Mucosa of descending colon (tissue), 3 donors: ENCODE measurements around the gene ARHGEF5. TPM values are rescaled to one million over a fixed set of nuclear protein-coding genes. Genes with fewer than 3 reads are reported as not detected.
"Not testable (repeated sequence)": the region's sequence is repeated elsewhere in the genome, so short reads cannot be mapped to it uniquely, and the experiment has no call there.

Source experiments
- ATAC-seq: fragments of 200-7000 bp; cut with Tn5 transposase; one replicate; pipeline ENCODE4 v1.9.1; 2020; ENCODE audit warnings: mild to moderate bottlenecking, moderate library complexity
- DNase-seq, 3 donors: peaks; one replicate each; pipeline ENCODE4 v3.0.0-alpha.2; 2020
- H3K36me3 ChIP-seq: fragments of 200-600 bp; one replicate; pipeline ENCODE4 v1.8.0; 2021; ENCODE audit warnings: low read depth, mild to moderate bottlenecking
- H3K4me1 ChIP-seq: fragments of 200-600 bp; one replicate; pipeline ENCODE4 v1.8.0; 2021; ENCODE audit warnings: low read depth, mild to moderate bottlenecking
- H3K4me3 ChIP-seq: fragments of 200-600 bp; one replicate; pipeline ENCODE4 v1.8.0; 2021; ENCODE audit warnings: mild to moderate bottlenecking
- H3K9me3 ChIP-seq: fragments of 200-600 bp; one replicate; pipeline ENCODE4 v1.8.0; 2021; ENCODE audit warnings: mild to moderate bottlenecking
- intact Hi-C, 2 donors: fragments of 100-400 bp; cut with DNase I in 1 of 2; cut with micrococcal nuclease in 1 of 2; formaldehyde crosslinking; loops; one replicate each; pipeline versions ENCODE4 v1.11.0 to v1.11.1; 2022; cut with DNase I, micrococcal nuclease
- long read RNA-seq, 2 donors: library from polyadenylated mRNA; unstranded; transcript quantifications; one replicate each; pipeline ENCODE4 v2.0.0, GENCODE V29; 2019 to 2021
- total RNA-seq, 3 donors: library from RNA; stranded (reverse); fragmentation: NEBNext Ultra II Directional in 2 of 3; extraction: Animal tissue kit (Norgen Biotek cat#: 25700) in 2 of 3; gene quantifications; one replicate each; pipeline versions ENCODE4 v1.2.1 to v1.2.4, GENCODE V29; 2021 to 2023
- donor health status: DM: no; HTN: no; CAD: no; lungs with moderate emphysema.
- donor health status: DM: no; HTN: no; CAD: no.
- donor health status: DM: no; HTN: yes; CAD: no.

Gene ARHGEF5
- 100 to 1,000 TPM in 1 of 3 donors, 10 to 100 TPM in 2; 54.7 to 102 (median 68.9) TPM for total RNA-seq
- long read RNA-seq, donor 1, full-length matches to known transcripts, result 4 of 19 reads
- long read RNA-seq, donor 1, partial matches to known transcripts, result 12 of 19 reads
- long read RNA-seq, donor 1, other reads (novel, unspliced or antisense), result 3 of 19 reads
- long read RNA-seq, donor 2, partial matches to known transcripts, result 5 of 8 reads
- long read RNA-seq, donor 2, other reads (novel, unspliced or antisense), result 3 of 8 reads

DNA sequence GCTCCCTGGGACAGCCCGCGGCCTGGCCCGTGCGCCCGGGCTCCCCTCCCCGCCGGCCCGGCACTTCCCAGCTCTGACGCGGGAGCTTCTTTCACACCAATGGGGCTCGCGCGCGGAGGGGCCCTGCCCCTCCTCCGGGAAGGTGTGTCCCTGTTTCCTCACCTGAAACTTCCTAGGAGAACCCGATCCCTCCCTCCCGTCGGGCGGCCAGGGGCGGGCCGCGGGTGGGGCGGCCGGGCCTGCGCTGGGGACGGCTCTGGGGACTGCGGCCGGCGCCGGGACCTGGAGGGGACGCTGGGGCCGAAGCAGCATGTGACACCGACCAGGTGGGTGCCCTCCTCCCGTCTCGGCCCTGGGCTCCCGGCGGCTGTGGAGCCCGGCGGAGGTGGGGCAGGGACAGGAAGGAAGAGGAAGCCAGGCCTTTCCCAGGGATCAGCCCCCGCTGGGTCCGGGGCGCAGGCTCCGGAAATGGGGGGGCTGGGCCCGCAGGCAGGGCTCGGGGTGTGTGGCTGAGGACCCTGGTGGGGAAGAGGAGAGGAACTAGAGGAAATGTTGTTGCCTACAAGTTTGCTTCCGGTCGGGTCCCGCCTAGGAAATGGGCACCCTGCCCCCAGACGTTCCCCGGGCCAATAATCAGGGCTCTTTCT lies at the start of gene ARHGEF5:
ARHGEF5 (plus strand) TSS at position 227 of the 647 bp plus-strand sequence. CDS start 7,268 bp downstream, outside the sequence.
- DNase-seq, H3K4me1 ChIP-seq, intact Hi-C loops, H3K9me3 ChIP-seq, H3K4me3 ChIP-seq, H3K36me3 ChIP-seq: not testable (repeated sequence)
- peak; percentile 95 for ATAC-seq

DNA sequence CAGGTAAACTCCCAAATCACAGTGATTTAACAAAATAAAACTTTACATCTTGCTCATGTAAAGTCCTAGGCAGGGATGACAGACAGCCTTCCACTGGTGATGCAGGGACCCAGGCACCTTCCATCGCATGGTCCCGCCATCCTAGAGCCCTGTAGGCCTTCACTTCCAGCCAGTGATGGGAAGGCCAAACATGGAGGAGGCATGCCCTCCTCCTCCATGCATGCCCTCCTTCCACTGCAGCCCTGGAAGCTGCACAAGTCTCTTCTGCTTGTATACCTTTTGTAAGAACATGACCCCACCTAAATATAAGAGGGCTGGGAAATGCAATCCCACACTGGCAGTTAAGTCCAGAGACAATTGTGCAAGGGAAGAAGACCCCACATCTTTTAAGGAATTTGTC lies 45.5 kb upstream of the ARHGEF5 start:
- H3K9me3 ChIP-seq, H3K36me3 ChIP-seq, DNase-seq, H3K4me1 ChIP-seq, intact Hi-C loops, H3K4me3 ChIP-seq, ATAC-seq: not testable (repeated sequence)

DNA sequence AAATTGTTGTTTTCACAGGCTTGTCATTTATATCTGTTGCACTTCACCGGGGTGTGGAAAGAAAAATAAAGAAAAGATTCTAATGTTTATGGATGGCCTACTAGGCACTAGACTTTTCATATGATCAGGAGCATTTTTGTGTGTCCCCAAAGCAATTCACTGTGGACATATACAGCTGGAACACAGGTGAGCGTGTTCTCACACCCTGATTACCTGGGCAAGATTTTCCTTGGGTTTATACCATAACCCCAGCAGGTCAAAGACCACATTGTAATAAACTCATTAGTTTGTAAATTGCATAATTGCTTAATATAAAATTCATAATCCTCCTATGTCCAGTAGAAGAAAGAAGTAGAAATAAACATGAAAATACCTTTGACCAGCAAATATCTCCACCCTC lies 44.0 kb upstream of the ARHGEF5 start:
- H3K9me3 ChIP-seq, H3K36me3 ChIP-seq, H3K4me1 ChIP-seq, DNase-seq, ATAC-seq, intact Hi-C loops, H3K4me3 ChIP-seq: not testable (repeated sequence)

DNA sequence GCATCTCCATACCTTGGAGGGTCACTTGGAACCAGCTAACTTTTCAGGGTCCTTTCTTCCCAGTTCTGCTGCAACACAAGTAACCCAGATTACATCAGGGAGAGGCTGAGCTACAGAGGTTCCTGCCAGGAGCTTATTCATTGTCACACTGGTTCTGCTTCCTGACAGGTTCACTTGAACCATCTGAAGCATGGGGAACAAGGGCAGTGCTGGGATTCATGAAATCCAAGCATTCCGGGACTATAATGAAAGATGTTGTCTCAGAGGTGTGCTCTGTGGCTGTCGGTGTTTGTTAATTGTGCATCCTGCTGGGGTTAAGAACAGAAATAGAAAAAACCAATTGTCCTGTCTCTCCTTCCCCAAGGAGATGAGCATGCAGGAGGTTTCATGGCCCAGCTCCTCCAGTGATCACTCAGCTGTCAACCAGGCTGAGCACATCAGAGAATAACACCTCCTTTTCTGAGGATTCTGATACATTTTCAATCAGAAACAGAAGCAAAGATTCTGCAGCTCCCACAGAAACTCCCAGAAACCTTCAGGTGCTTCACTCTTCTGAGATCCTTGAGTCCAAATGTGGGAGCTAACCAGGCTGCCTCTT lies 43.2 kb upstream of the ARHGEF5 start, which contains the start of gene OR2A1:
OR2A1 (plus strand) TSS at position 548 of the 598 bp plus-strand sequence. CDS start 5,706 bp downstream, outside the sequence.
- H3K36me3 ChIP-seq, H3K9me3 ChIP-seq, ATAC-seq, DNase-seq, H3K4me3 ChIP-seq, intact Hi-C loops, H3K4me1 ChIP-seq: not testable (repeated sequence)

DNA sequence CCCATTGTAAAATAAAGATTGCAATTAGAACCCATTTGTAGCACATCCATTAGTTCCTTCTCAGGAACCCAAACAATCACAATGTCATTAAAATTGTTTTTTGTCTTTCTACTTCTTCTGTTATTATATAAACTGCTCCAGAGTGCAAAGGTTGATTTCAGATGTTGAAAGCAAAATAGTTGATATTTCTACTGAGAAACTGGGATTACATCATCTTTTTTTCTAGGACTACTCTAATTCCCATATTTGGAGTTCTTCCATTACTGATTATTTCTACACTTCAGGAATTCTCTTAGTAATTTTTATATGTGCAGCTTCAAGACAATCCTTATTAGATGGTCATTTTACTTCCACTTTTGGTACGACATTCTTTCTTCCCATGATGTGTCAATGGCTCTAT lies 37.7 kb upstream of the ARHGEF5 start:
- H3K4me3 ChIP-seq, H3K9me3 ChIP-seq, intact Hi-C loops, H3K4me1 ChIP-seq, ATAC-seq, H3K36me3 ChIP-seq, DNase-seq: not testable (repeated sequence)

DNA sequence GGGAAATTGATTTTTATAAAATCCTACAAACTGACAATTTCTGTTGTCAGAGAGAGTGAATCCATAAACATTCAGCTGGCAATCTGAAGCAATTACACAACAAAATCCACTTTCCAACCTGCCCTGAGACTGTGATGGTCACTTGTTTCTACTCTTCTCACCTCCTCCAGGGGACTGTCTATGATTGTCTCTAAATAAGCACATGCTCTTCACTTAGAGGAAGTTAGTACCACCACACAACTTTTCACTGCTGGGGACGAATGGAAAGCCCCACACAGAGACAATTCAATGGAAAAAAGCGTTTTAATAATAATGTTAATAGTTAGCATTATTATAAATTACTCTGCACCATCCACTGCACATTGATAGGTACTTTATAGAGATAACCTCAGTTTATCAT lies 35.7 kb upstream of the ARHGEF5 start:
- H3K36me3 ChIP-seq, ATAC-seq, DNase-seq, intact Hi-C loops, H3K4me3 ChIP-seq, H3K4me1 ChIP-seq, H3K9me3 ChIP-seq: not testable (repeated sequence)

DNA sequence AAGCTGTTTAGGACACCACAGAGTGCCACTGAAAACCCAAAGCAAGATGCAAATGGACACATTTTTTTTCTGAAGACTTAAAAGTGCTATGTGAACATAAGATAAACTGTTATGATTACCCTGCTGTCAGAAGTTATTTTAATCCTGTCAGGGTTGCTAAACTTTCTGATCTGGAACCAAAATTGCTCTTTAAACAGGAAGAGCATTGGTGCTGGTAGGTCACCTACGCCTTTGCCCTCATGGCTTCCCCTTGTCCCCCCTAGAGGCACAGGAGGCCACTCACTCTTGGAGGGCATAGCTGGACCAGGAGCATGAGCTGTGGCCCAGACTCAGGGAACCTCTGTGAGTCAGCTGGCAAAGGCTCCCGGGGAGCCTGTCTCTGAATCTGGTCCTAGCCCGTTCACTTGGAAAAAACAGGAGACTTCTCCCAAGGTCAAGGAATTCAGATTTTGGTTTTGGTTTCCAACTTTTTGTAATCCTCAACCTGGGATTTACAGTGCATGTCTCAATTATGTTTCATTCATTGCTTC lies 33.5 kb upstream of the ARHGEF5 start:
- H3K4me1 ChIP-seq, ATAC-seq, H3K36me3 ChIP-seq, H3K4me3 ChIP-seq, DNase-seq, intact Hi-C loops, H3K9me3 ChIP-seq: not testable (repeated sequence)

DNA sequence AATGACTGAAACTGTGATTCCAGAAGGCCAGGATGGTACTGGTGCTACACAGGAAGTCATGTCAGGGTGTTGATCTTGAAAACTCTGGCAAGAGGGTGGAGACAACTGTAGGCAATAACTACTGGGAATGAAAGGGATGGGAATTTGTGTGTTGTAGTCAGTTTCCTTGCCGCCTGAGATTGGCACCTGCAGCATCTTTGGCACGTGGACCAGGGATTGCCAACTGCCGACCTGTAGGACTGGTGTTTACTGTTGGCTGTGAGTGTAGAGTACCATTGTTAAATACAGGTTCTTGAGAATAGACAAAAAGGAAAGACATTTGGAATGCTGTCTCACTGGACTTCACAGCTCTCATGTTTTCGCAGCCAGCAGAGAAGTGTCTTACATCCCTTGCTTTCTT lies 31.8 kb upstream of the ARHGEF5 start:
- H3K4me1 ChIP-seq, intact Hi-C loops, H3K9me3 ChIP-seq, H3K36me3 ChIP-seq, H3K4me3 ChIP-seq, ATAC-seq: not testable (repeated sequence)
- DNase-seq, result peak in 1 of 3 donors; percentile 16

DNA sequence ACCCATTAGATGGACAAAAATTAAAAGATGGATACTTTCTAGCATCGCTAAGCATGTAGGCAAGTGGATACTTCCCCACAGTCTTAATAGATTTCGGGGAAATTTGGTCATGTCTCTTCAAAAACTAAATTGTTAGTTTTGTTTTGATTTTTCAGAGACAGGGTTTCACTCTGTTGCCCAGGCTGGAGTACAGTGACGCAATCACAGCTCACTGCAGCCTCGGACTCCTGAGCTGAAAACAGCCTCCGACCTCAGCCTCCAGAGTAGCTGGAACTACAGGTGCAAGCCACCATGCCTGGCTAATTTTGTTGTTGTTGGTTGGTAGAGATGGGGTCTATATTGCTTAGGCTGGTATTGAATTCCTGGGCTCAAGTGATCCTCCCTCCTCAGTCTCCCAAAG lies 29.3 kb upstream of the ARHGEF5 start:
- H3K4me1 ChIP-seq, DNase-seq, intact Hi-C loops, H3K36me3 ChIP-seq, H3K4me3 ChIP-seq, H3K9me3 ChIP-seq, ATAC-seq: not testable (repeated sequence)

DNA sequence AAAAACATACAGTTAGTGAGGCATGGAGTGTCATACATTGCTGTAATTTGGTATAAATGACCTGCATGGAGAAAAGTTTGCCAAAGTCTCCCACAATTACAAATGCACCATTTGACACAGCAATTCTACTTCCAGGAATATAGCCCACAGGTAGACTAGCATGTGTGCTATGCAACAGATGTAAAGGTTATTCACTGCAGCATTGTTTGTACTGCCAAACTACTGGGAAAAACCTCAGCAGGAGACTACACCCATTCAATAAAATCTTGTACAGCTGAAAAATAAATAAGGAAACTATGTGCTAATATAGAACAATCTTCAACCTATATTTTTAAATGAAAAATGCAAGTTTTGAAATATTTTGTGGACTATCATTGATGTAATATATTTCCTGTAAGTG lies 25.2 kb upstream of the ARHGEF5 start:
- intact Hi-C loops, H3K4me1 ChIP-seq, DNase-seq, H3K9me3 ChIP-seq, H3K36me3 ChIP-seq, H3K4me3 ChIP-seq: not testable (repeated sequence)
- peak; percentile 97 for ATAC-seq

DNA sequence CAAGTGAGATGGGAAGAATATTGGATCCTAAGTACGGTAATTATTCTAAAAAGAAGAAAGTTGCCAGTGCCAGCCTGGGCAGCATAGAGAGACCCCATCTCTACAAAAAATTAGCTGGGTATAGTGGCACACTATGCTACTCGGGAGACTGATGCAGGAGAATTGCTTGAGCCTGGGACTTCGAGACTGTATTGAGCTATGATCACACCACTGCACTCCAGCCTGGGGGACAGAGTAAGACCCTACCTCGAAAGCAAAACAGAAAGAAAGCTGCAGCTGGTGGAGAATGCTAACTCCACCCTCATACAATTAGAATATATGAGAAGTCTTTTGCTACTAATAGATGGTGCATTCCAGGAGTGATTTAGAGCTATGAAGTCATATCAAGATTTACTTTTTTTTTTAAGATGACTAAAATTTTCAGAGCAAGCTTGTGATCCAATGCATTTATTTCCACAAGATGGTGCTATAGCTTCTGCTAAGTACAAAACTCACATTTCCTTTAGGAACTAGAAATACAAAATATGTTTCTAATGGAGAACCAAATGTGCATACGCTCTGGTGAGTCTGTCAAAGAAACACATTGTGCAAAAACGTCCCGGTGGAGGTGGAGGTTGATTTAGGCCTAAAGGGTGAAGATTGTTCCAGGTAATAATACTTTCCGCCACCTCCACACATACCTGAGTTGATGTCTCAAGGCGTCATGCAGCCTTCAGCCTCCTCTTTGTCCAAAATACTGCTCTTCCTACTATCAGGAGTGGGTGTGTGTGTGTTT lies 23.8 kb upstream of the ARHGEF5 start:
- H3K4me1 ChIP-seq, DNase-seq, H3K4me3 ChIP-seq, H3K36me3 ChIP-seq, H3K9me3 ChIP-seq, intact Hi-C loops: not testable (repeated sequence)
- ATAC-seq, result peak; percentile 67

DNA sequence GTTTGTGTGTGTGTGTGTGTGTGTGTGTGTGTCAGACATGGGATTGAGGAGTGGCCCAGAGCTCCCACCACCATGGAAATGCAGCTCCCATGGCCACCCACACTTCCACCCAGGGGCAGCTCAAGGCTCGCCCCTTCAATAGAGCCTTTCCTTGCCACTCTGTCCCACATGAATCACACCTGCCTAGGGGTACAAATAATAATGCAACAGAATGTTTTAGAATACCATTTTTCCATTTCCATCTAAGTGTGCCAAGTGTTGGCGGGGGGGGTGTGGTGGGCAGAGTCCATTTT lies 23.3 kb upstream of the ARHGEF5 start:
- not testable (repeated sequence) for H3K9me3 ChIP-seq

DNA sequence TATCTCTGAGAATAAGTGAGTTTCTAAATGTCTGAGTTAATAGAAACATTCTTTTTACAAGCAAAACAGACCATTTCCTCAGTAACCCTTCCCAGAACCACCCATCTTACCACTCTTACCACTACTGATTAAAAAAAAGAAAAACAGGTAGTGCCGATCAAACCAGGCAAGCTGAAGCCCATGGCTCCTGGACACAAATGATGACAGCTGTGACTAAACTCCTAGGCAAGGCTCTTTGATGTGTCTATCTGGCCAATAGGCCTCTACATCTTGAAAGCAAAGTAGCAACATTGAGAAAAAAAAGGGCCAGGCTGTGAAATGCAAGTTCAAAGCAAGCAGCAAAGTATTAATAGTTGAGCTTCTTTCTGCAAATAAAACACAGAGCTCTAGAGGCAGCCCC lies 6.6 kb upstream of the ARHGEF5 start:
- H3K9me3 ChIP-seq, DNase-seq, H3K4me1 ChIP-seq, H3K36me3 ChIP-seq, H3K4me3 ChIP-seq, ATAC-seq, intact Hi-C loops: not testable (repeated sequence)

More for the DNA sequence above, 23.3 kb upstream of the ARHGEF5 start:
- H3K4me1 ChIP-seq, ATAC-seq, H3K4me3 ChIP-seq, intact Hi-C loops, H3K36me3 ChIP-seq: not testable (repeated sequence)
- DNase-seq, result peak in 1 of 3 donors; percentile 14

DNA sequence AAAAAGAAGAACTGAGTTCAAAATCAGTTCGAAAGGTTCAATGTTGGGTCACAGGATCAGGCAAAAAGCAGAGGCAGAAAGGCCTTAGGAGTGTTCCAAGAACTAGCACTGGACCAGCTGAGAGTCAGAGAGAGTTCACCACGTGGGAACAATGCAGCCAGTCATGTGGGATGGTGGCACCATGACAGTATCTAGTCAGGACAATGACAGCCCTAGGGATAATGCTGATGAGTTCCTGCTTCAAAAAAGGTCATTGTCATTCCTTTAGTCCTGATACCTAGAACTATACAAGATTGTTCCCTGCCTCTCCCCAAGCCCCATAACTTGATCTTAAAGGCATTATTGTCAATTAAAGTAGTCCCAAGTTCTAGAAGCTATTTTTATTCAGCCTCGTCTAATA lies 3.5 kb upstream of the ARHGEF5 start:
- H3K4me3 ChIP-seq, H3K36me3 ChIP-seq, intact Hi-C loops, DNase-seq, H3K4me1 ChIP-seq, ATAC-seq, H3K9me3 ChIP-seq: not testable (repeated sequence)
